ENCODE results near the gene TOM1L2.

Gene TOM1L2

DNA sequence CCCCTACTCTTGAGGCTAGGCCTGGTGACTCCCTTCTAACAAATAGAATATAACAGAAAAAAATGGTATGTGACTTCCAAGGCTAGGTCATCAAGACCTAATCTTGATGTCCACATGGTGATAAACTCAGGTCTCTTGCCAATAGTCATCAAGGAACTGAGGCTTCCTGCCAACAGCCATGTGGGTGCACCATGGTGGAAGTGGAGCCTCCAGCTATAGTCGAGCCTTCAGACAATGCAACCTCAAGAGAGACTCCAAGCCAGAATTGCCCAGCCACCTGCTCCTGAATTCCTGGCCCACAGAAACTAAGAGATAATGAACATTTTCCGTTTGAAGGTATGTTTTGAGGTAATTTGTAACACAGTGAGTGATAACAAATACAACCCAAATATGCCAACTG, 79.5 kb downstream of the TOM1L2 start:
- TF ChIP-seq, protein P1, sequence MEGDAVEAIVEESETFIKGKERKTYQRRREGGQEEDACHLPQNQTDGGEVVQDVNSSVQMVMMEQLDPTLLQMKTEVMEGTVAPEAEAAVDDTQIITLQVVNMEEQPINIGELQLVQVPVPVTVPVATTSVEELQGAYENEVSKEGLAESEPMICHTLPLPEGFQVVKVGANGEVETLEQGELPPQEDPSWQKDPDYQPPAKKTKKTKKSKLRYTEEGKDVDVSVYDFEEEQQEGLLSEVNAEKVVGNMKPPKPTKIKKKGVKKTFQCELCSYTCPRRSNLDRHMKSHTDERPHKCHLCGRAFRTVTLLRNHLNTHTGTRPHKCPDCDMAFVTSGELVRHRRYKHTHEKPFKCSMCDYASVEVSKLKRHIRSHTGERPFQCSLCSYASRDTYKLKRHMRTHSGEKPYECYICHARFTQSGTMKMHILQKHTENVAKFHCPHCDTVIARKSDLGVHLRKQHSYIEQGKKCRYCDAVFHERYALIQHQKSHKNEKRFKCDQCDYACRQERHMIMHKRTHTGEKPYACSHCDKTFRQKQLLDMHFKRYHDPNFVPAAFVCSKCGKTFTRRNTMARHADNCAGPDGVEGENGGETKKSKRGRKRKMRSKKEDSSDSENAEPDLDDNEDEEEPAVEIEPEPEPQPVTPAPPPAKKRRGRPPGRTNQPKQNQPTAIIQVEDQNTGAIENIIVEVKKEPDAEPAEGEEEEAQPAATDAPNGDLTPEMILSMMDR (conservative IDR thresholded peaks at IDR 0.05; ENCODE audit: low read depth, low read length), result no peak
- H3K4me3 ChIP-seq (ENCODE audit: low read depth, low read length), result no peak overlapping the region
- DNase-seq (ENCODE audit: low read depth), result no peak

GRCh38 chr17:17892009-17892408, 80.2 kb downstream of the TOM1L2 start:
- DNase-seq (ENCODE audit: low read depth), result no peak

DNA sequence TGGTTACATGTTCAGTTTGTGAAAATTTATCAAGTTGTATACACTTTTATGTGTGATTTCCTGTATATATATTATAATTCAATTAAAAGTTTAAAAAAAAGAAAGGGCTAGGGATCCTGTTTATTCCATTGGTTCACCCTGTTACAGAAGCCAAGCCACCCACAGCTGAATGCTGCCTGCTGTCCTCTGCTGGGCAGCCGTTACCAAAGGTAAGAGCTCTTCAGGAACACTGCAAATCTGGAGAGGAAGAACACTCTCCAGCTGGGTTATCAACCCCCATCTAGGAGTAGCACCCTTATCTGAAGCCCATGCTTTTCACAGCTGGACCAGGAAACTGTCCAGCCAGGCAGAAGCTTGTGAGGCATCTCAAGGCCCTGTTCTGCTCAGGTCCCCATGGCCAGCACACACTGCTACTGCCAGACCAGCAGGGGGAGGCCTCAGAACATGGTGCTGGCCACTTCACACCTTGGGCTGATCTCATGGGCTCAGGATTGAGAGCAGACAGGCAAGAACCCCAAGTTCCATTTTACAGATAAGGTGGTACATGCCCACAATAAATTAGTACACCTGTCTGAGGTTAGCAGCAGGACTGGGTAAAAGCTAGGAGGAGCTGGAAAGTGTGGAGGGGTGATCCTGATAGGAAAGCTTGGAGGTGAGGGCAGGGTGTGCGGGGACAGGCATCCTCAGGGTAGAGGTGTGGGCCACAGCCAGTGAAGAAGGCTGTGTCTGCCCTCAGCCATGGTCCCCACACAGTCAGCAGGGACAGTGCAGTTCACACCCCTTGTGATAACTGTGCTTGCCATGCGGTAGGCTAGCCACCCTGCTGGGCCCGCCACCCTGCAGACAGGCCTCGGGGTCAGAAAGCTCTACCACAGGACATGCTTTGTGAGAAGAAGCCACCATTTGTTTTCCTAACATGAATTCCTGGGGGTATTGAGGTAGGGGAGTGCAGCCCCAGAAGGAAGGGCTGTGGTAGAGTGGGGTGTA, 81.1 kb downstream of the TOM1L2 start:
- TF ChIP-seq, protein P1 (conservative IDR thresholded peaks at IDR 0.05; ENCODE audit: low read depth, low read length), result peak; percentile 98
- DNase-seq (ENCODE audit: low read depth), result peak; percentile 92
- H3K4me3 ChIP-seq (ENCODE audit: low read depth, low read length), result no peak overlapping the region

More at GRCh38 chr17:17892009-17892408, 80.2 kb downstream of the TOM1L2 start:
- H3K4me3 ChIP-seq (ENCODE audit: low read depth, low read length), result no peak overlapping the region
- TF ChIP-seq, protein P1 (conservative IDR thresholded peaks at IDR 0.05; ENCODE audit: low read depth, low read length), result no peak

DNA sequence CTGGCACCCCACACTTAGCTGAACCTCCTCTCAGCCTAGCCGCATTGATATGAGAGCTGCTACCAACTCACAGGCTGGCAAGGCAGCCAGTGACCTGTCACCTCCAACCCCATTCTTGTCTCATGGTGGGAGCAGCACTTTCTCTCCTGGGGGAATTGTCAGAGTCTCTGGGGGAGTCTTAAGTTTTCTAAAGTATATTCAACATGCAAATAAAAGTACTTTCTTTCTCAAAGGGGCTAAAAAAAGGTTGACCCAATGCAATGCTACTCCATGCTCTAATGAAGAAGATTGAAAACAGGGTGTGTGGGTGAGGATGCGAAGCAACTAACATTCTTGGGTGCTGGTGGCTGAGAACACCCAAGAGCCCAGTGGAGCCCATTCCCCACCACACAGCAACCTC, 82.3 kb downstream of the TOM1L2 start:
- no peak for DNase-seq (ENCODE audit: low read depth)

GRCh38 chr17:17888821-17889220, 83.4 kb downstream of the TOM1L2 start:
- TF ChIP-seq, protein P1 (conservative IDR thresholded peaks at IDR 0.05; ENCODE audit: low read depth, low read length), result peak; percentile 26
- no peak overlapping the region for H3K4me3 ChIP-seq (ENCODE audit: low read depth, low read length)
- no peak for DNase-seq (ENCODE audit: low read depth)

More for the DNA sequence above, 82.3 kb downstream of the TOM1L2 start:
- TF ChIP-seq, protein P1 (conservative IDR thresholded peaks at IDR 0.05; ENCODE audit: low read depth, low read length), result no peak
- no peak overlapping the region for H3K4me3 ChIP-seq (ENCODE audit: low read depth, low read length)

GRCh38 chr17:17888371-17888770, 83.8 kb downstream of the TOM1L2 start:
- no peak for DNase-seq (ENCODE audit: low read depth)
- TF ChIP-seq, protein P1 (conservative IDR thresholded peaks at IDR 0.05; ENCODE audit: low read depth, low read length), result no peak
- no peak overlapping the region for H3K4me3 ChIP-seq (ENCODE audit: low read depth, low read length)

All from choroid plexus epithelial cell (primary cell).